Nucleus accumbens (tissue), 56 donors: ENCODE results near the gene B3GALT5.
"Not testable (repeated sequence)": the region's sequence is repeated elsewhere in the genome, so short reads cannot be mapped to it uniquely, and the experiment has no call there.

ENCODE experiments used
- DNase-seq, 56 donors: peaks; one replicate each; lab custom pipeline; 2025; lab: John Stamatoyannopoulos, UW

The B3GALT5 gene

DNA sequence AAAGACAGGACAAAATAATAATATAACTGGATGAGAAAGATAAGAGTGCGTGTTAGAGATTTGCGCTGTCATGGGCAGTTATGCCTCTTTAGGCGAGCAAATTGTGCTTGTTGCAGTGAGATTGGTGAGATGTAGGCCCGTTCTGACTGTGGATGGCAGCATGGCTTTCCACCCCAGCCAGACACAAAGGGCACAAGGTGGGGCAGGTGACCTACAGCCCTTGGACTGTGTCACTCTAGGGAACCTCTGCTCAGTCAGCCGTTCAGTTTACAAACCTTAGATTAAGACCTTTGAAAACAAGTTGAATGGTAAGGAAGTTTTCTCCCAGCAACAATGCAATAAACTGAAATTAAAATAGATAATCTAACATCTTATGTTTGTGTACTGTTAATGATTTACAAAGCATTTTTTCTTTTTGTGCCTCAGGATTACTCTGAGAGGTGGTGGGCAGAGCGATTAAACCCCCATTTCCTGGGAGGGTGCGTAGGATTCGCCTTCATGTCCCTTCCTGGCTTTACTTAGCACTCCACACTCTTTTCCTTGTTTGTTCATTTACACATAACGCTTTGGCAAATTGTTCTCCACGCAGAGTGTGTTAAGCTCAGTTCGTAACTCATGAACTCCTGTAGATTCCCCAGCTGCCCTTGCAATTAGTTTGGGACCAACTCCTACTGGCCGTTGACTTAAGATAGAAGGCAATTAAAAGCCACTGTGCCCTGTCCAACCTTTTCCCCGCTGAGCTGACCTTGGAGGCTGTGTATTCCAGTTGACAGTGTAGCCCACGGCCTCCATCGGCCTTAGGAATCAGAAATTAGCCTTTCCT, 74.1 kb downstream of the B3GALT5 start:
- DNase-seq = no peak

DNA sequence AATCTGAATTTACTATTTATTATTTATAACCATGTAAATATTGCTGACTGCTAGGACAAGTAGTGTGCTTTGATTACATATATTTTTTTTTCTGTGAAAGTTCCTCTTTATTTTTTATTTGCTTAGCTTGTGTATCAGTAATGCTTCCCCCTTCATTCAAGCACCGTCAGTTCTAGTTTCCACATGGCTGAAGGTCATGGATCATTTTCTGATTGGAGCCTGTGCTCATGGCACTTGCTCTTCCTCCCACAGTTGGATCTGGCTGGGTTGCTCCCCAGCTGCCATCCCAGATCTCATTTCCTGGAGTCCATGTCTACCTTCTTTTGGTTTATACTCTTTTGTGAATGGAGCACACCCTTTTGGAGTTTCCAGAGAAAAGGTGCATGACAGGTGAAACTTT, 75.3 kb downstream of the B3GALT5 start:
- no peak for DNase-seq

DNA sequence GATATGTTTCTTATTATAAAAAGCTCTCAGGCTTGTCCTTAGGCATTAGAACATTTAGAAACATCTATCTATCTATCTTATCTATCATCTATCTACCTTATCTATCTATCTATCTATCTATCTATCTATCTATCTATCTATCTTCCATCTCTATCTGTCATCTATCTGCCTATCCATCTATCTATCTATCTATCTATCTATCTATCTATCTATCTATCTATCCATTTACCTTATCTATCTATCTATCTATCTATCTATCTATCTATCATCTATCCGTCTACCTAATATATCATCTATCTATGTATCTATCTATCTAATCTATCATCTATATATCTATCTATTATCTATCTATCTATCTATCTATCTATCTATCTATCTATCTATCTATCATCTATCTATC, 77.1 kb downstream of the B3GALT5 start:
- not testable (repeated sequence) for DNase-seq

DNA sequence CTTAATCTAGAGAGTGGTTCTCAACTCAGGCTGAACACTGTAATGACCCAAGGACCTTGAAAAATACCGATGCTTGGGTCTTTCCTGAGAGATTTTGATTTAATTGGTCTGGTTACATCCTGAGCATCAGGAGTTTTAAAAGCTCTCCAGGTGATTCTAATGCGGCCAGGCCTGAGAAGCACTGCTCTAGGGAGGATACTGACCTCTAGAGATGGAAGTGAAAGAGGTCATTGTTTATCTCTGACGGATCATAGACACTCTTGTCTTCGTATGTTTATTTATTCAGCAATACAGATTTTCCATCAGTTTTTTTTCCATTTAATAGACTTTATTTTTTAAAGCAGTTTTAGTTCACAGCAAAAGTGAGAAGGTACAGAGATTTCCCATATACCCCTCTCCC, 77.7 kb downstream of the B3GALT5 start:
- DNase-seq = no peak

- no peak for DNase-seq
Observed at GRCh38 chr21:39694750-39695149, 82.0 kb downstream of the B3GALT5 start.

- DNase-seq = no peak
Observed at GRCh38 chr21:39696196-39696595, 83.5 kb downstream of the B3GALT5 start.

DNA sequence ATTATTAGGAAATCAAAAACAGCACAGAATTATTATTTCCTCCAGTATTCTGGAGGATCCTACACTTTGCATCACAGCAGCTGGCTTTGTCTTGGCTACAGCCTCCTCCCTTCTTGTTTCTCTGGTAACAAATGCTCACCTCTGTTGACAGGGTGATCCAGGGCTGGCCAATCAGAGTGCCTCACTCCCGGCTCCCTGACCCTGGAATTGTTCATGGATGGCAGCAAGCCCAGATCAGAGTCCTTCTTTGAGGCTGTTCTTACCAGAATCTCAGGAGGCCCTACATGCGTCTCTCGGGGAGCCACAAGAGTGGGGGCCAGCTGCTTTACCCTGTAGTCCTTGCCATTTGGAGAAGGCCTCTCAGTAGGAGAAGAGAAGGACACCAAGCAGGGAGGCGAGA, 83.9 kb downstream of the B3GALT5 start:
- peak in 4 of 56 donors; percentile 11 to 35 (median 22) for DNase-seq

DNA sequence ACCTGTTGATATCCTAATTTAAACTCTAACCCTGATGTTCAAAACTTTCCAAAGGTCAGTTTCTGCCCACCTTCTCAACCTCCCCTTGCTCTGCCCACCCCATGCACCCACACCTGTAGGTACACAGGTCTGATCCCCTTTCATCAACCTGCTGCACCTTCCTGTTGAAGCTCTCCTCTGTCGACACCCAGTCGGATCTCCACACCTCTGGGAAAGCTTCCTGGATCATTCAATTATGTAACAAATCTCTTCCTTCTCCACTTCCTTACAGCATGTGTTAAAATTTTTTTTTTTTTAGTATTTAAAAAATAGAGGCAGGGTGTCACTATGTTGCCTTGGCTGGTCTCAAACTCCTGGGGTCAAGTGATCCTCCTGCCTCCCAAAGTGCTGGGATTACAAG, 87.6 kb downstream of the B3GALT5 start:
- DNase-seq = no peak

DNA sequence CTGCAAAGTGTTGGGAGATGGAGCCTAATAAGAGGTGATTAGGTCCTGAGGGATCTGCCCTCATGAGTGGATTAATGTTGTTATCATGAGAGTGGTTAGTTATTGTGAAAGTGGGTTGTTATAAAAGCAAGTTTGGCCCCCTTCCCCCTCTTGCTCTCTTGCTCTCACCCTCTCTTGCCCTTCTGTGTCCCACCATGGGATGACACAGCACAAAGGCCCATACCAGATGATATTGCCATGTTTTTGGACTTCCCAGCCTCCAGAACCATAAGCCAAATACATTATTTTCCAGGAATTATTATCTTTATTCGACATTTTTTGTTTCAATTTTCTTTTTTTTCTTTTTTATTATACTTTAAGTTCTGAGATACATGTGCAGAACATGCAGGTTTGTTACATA, 90.8 kb downstream of the B3GALT5 start:
- DNase-seq = no peak

- DNase-seq = no peak
Observed at GRCh38 chr21:39705849-39706248, 93.1 kb downstream of the B3GALT5 start.

- DNase-seq = no peak
Observed at GRCh38 chr21:39707316-39707715, 94.6 kb downstream of the B3GALT5 start.

- DNase-seq = no peak
Observed at GRCh38 chr21:39710866-39711265, 98.1 kb downstream of the B3GALT5 start.

DNA sequence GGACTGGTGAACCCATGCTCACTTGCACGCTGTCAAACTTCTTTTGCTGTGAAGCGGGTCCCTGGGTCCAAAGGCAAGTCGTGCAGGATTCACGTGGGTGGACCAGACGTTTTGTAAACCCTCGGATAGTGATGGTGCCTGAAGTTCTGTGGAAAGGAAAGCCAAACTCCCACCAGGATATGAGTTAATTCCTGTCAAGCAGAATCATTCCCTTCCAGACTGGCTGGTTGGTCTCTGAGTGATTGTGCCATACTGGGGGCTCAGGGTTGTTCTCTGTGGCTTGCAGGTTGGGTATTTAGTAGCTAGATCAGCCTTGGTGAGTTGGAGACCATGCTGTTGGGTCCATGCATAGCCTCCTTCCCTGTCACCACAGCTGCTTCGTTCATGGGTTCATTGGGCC, 99.5 kb downstream of the B3GALT5 start:
- DNase-seq = no peak

GRCh38 chr21:39712976-39713375, 100.2 kb downstream of the B3GALT5 start:
- DNase-seq = no peak

GRCh38 chr21:39713905-39714304, 101.2 kb downstream of the B3GALT5 start:
- DNase-seq = no peak

DNA sequence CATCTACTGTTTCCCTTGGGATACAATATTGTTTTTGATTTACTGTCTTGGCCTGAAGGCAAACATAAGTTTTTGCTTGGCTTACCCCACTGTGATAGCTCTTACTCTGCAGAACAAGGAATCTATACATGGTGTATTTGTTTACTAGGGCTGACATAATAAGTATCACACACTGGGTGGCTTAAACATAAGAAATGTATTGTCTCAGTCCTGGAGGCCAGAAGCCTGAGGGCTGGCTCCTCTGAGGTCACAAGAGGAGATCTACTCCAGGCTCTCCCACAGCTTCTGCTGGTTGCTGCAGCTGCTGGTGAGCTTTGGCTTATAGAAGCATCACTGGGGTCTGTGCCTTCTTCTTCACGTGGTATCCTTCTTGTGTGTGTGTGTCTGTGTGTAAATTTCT, 101.6 kb downstream of the B3GALT5 start:
- peak in 2 of 56 donors; percentile 5 for DNase-seq

DNA sequence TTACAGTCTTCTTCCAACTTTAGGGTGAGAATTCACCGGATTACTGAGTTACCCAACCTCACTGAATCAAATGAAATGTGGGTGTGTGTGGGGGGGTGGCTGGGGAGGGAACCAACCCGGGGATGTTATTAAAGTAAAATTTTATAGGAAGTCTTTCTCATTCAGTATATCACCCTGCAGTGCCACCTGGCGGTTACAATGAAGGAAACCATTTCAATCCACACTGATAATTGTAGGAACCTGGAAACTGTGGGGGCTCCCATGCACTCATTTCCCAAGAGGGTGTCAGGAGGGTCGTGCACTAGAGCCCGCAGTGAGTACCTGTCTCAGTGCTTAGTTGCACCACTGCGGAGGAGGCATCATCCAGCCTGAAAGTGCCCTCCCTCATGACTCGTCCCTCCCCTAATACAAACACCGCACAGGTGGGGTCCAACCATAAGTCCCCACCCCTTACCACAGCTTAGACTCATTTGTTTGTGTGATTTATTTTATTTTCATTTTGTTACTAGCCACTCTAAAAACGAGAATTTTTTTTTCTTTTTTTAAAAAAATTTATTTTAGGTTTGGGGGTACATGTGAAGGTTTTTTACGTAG, 103.2 kb downstream of the B3GALT5 start:
- peak in 43 of 56 donors; percentile 2 to 83 (median 30) for DNase-seq

DNA sequence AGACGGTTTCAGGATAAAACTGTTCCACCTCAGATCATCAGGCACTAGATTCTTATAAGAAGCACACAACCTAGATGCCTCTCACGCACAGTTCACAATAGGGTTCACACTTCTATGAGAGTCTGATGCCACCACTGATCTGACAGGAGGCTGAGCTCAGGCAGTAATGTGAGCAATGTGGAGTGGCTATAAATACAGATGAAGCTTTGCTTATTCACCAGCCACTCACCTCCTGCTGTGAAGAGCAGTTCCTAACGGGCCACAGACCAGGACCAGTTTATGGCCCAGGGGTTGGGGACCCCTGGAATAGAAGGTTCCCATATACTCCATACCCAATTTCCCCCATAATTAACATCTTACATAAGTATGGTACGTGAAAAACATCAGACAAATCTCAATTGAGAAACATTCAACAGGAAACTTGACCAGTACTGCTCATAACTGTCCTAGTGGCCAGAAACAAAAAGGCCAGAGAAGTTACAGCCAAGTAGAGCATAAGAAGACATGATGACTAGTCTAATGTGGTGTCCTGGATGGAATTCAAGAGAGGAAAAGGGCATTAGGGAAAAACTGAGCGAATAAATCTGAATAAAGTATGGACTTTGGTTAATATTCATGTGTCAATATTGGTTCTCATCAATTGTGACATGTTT, 107.5 kb downstream of the B3GALT5 start:
- no peak for DNase-seq

- no peak for DNase-seq
Observed at GRCh38 chr21:39721885-39722284, 109.1 kb downstream of the B3GALT5 start.
